NCI-H1092 treated with DMSO at 0.1 percent for 48 hours (cell line): ENCODE data around the gene NR3C2.
"Not testable (repeated sequence)": the region's sequence is repeated elsewhere in the genome, so short reads cannot be mapped to it uniquely, and the experiment has no call there.

Source experiments
- DNase-seq: peaks from one replicate; lab custom pipeline; 2025; lab: John Stamatoyannopoulos, UW

The NR3C2 gene

GRCh38 chr4:148369919-148370318 lies 72.3 kb downstream of the NR3C2 start:
- DNase-seq = no peak

- DNase-seq = no peak
These were observed 74.5 kb downstream of the NR3C2 start for GRCh38 chr4:148367756-148368155.

- no peak for DNase-seq
These were observed 76.0 kb downstream of the NR3C2 start for GRCh38 chr4:148366251-148366650.

- no peak for DNase-seq
These were observed 77.7 kb downstream of the NR3C2 start for GRCh38 chr4:148364525-148364924.

GRCh38 chr4:148359769-148360168 lies 82.4 kb downstream of the NR3C2 start:
- DNase-seq = no peak

- no peak for DNase-seq
These were observed 86.6 kb downstream of the NR3C2 start for GRCh38 chr4:148355442-148356123.

- DNase-seq = no peak
These were observed 88.0 kb downstream of the NR3C2 start for GRCh38 chr4:148354186-148354585.

GRCh38 chr4:148353571-148353970 lies 88.6 kb downstream of the NR3C2 start:
- DNase-seq = no peak

GRCh38 chr4:148349153-148349552 lies 93.1 kb downstream of the NR3C2 start:
- no peak for DNase-seq

- no peak for DNase-seq
These were observed 95.6 kb downstream of the NR3C2 start for GRCh38 chr4:148346657-148347056.

GRCh38 chr4:148345509-148345908 lies 96.7 kb downstream of the NR3C2 start:
- DNase-seq = no peak

GRCh38 chr4:148344941-148345340 lies 97.3 kb downstream of the NR3C2 start:
- DNase-seq = no peak

- DNase-seq = no peak
These were observed 97.9 kb downstream of the NR3C2 start for GRCh38 chr4:148344352-148344751.

GRCh38 chr4:148341980-148342800 lies 100.0 kb downstream of the NR3C2 start:
- DNase-seq = no peak

GRCh38 chr4:148335133-148335532 lies 107.1 kb downstream of the NR3C2 start:
- DNase-seq = no peak

- DNase-seq = no peak
These were observed 108.9 kb downstream of the NR3C2 start for GRCh38 chr4:148333265-148333664.

GRCh38 chr4:148332486-148332885 lies 109.7 kb downstream of the NR3C2 start:
- no peak for DNase-seq

- DNase-seq = no peak
These were observed 111.5 kb downstream of the NR3C2 start for GRCh38 chr4:148330724-148331123.

- no peak for DNase-seq
These were observed 112.1 kb downstream of the NR3C2 start for GRCh38 chr4:148330161-148330560.

- no peak for DNase-seq
These were observed 112.5 kb downstream of the NR3C2 start for GRCh38 chr4:148329751-148330150.

GRCh38 chr4:148327683-148328082 lies 114.5 kb downstream of the NR3C2 start:
- DNase-seq = no peak

GRCh38 chr4:148323316-148323715 lies 118.9 kb downstream of the NR3C2 start:
- not testable (repeated sequence) for DNase-seq

- no peak for DNase-seq
These were observed 127.2 kb downstream of the NR3C2 start for GRCh38 chr4:148315049-148315448.
